GM12878 (cell line): ENCODE data around the gene INCA1. TPM values are rescaled to one million over a fixed set of nuclear protein-coding genes. Genes with fewer than 3 reads are reported as not detected.

Source experiments
- ATAC-seq: fragments of 200-7000 bp; cut with Tn5 transposase; 3 replicates; pipeline ENCODE4 v1.9.1; 2020; ENCODE audit warnings: mild to moderate bottlenecking, moderate library complexity
- BruUV-seq: library from RNA; stranded (reverse); fragments of 400-500 nt; replicated peaks from 2 replicates; lab custom pipeline; 2021; lab: Mats Ljungman, UMichigan
- CTCF ChIA-PET: fragments of 300-600 bp; sonication (Branson Sonifier 250); formaldehyde crosslinking; extraction: SDS; loops from one replicate; lab custom pipeline; 2021; ENCODE audit warnings: inconsistent platforms; lab: Yijun Ruan, JAX
- POLR2A ChIA-PET: fragments of 350-600 bp; formaldehyde crosslinking; extraction: SDS; loops from one replicate; lab custom pipeline; 2021; ENCODE audit warnings: inconsistent platforms; lab: Charles Lee
- RAD21 ChIA-PET: fragments of 300-600 bp; sonication (Branson Sonifier 250); formaldehyde crosslinking; loops from one replicate; lab custom pipeline; 2023; ENCODE audit warnings: antibody characterized with exemption; ENCODE audit not compliant: unreplicated experiment; lab: Charles Lee
- SMC1A ChIA-PET: fragments of 300-600 bp; sonication (Branson Sonifier 250); formaldehyde crosslinking; loops from one replicate; lab custom pipeline; 2023; ENCODE audit not compliant: unreplicated experiment, uncharacterized antibody; lab: Charles Lee
- DNase-seq: peaks from one replicate; pipeline ENCODE4 v3.0.0-alpha.2; 2011; ENCODE audit warnings: low read depth, low spot score
- FAIRE-seq: peaks from 3 replicates; lab custom pipeline; 2011; peaks lifted over from hg19 to GRCh38; lab: Jason Lieb, UNC
- H2AFZ ChIP-seq: 2 replicates; pipeline ENCODE4 v1.6.0; 2011; ENCODE audit warnings: low read depth, low read length, control low read depth; ENCODE audit not compliant: control insufficient read depth
- H3K27ac ChIP-seq: 2 replicates; pipeline ENCODE4 v1.5.1; 2011; ENCODE audit warnings: control low read depth; ENCODE audit not compliant: control insufficient read depth, insufficient read depth
- H3K27me3 ChIP-seq, 2 experiments: replicated peaks in 1 of 2; 2 replicates each; pipeline versions ENCODE4 v1.6.0 to v1.6.1; 2011; ENCODE audit warnings: low read length in 1 of 2; ENCODE audit not compliant: control insufficient read depth in 2 of 2, insufficient read depth in 2 of 2
- H3K36me3 ChIP-seq, 2 experiments: 2 replicates each; pipeline ENCODE4 v1.5.1; 2011; ENCODE audit warnings: low read length in 1 of 2; ENCODE audit not compliant: control insufficient read depth in 2 of 2, insufficient read depth in 2 of 2
- H3K4me1 ChIP-seq: 2 replicates; pipeline ENCODE4 v1.6.1; 2011; ENCODE audit warnings: mild to moderate bottlenecking, low read length, moderate library complexity, mixed read lengths; ENCODE audit not compliant: control insufficient read depth, insufficient read depth
- H3K4me2 ChIP-seq: 2 replicates; pipeline ENCODE4 v1.6.0; 2011; ENCODE audit warnings: control low read depth; ENCODE audit not compliant: control insufficient read depth, insufficient read depth
- H3K4me3 ChIP-seq: fragments of 200-600 bp; sonication (generic); 2 replicates; pipeline ENCODE4 v1.5.1; 2016
- H3K79me2 ChIP-seq: 2 replicates; pipeline ENCODE4 v1.6.0; 2011; ENCODE audit warnings: low read length; ENCODE audit not compliant: control insufficient read depth, insufficient read depth
- H3K9ac ChIP-seq: 2 replicates; pipeline ENCODE4 v1.8.0; 2011; ENCODE audit warnings: low read length, control low read depth, mixed read lengths; ENCODE audit not compliant: control insufficient read depth, insufficient read depth
- H3K9me3 ChIP-seq: replicated peaks from 3 replicates; pipeline ENCODE4 v1.5.1; 2011; ENCODE audit warnings: mild to moderate bottlenecking, low read length; ENCODE audit not compliant: control insufficient read depth, insufficient read depth
- H4K20me1 ChIP-seq: 2 replicates; pipeline ENCODE4 v1.6.0; 2011; ENCODE audit not compliant: control insufficient read depth, insufficient read depth
- BMI1 ChIP-seq: fragments of 450-650 bp; IDR thresholded peaks from 2 replicates; pipeline ENCODE4 v1.6.1; 2016; ENCODE audit warnings: mild to moderate bottlenecking, moderate library complexity, borderline replicate concordance
- CBX3 ChIP-seq: fragments of 200-600 bp; sonication (generic); IDR thresholded peaks from 2 replicates; pipeline ENCODE4 v1.6.1; 2016; ENCODE audit warnings: low read depth, borderline replicate concordance
- CBX5 ChIP-seq: sonication (generic); IDR thresholded peaks from 2 replicates; pipeline ENCODE4 v1.6.1; 2016; ENCODE audit warnings: low read depth, moderate library complexity, mild to moderate bottlenecking, inconsistent platforms
- CTCF ChIP-seq, 3 experiments: IDR thresholded peaks in 2 of 3; conservative IDR thresholded peaks in 1 of 3; 2 replicates each; pipeline ENCODE4 v1.5.1; 2011; ENCODE audit warnings: low read depth in 3 of 3, low read length in 3 of 3, mild to moderate bottlenecking in 3 of 3, control low read depth in 2 of 3, moderate library complexity in 2 of 3, inconsistent platforms in 1 of 3, mixed read lengths in 1 of 3; ENCODE audit not compliant: control insufficient read depth in 2 of 3, insufficient read depth in 1 of 3; ENCODE audit errors: extremely low read depth in 1 of 3
- FOXM1 ChIP-seq: IDR thresholded peaks from 2 replicates; pipeline ENCODE4 v1.6.1; 2012; ENCODE audit warnings: low read depth, mild to moderate bottlenecking, inconsistent platforms, low read length, moderate library complexity
- HCFC1 ChIP-seq: fragments of 150-350 bp; IDR thresholded peaks from 2 replicates; pipeline ENCODE4 v1.6.1; 2014; ENCODE audit warnings: low read length
- MLLT1 ChIP-seq: fragments of 450-650 bp; IDR thresholded peaks from 2 replicates; pipeline ENCODE4 v1.6.1; 2016; ENCODE audit warnings: mild to moderate bottlenecking
- NFXL1 ChIP-seq: fragments of 450-650 bp; IDR thresholded peaks from 2 replicates; pipeline ENCODE4 v1.6.1; 2017; ENCODE audit warnings: antibody characterized with exemption, mild to moderate bottlenecking, borderline replicate concordance
- NR2C2 ChIP-seq: IDR thresholded peaks from 2 replicates; pipeline ENCODE4 v1.6.1; 2011; ENCODE audit warnings: borderline replicate concordance, low read depth; ENCODE audit not compliant: control insufficient read depth, insufficient read length
- NR2F1 ChIP-seq: fragments of 450-650 bp; conservative IDR thresholded peaks from 2 replicates; pipeline ENCODE4 v1.6.1; 2017; ENCODE audit warnings: mild to moderate bottlenecking
- RCOR1 ChIP-seq: conservative IDR thresholded peaks from 2 replicates; pipeline ENCODE4 v1.6.1; 2012; ENCODE audit warnings: low read depth, low read length, improper control_type of control experiment
- SIN3A ChIP-seq: IDR thresholded peaks from 2 replicates; pipeline ENCODE4 v1.6.1; 2012; ENCODE audit warnings: low read depth, low read length, improper control_type of control experiment
- TCF3 ChIP-seq: IDR thresholded peaks from 2 replicates; pipeline ENCODE4 v1.6.1; 2012; ENCODE audit warnings: low read depth, mild to moderate bottlenecking, low read length, borderline replicate concordance; ENCODE audit not compliant: insufficient read depth
- YY1 ChIP-seq: IDR thresholded peaks from 2 replicates; pipeline ENCODE4 v1.6.1; 2011; ENCODE audit warnings: low read depth, mild to moderate bottlenecking, low read length
- ZNF274 ChIP-seq: IDR thresholded peaks from one replicate; pipeline ENCODE4 v1.8.0; 2011; ENCODE audit not compliant: insufficient read length, insufficient read depth
- ZNF384 ChIP-seq: IDR thresholded peaks from 2 replicates; pipeline ENCODE4 v1.6.1; 2012; ENCODE audit warnings: low read depth, mild to moderate bottlenecking, low read length, improper control_type of control experiment, borderline replicate concordance
- WGBS: methylation state at CpG from one replicate; pipeline ENCODE4 v1.1.6; 2016; ENCODE audit warnings: low lambda C conversion rate; ENCODE audit not compliant: insufficient replicate concordance, insufficient coverage; ENCODE audit errors: missing lambda C conversion rate; 5-methylcytosine and 5-hydroxymethylcytosine counted together
- in situ Hi-C: fragments of 300-500 bp; cut with MboI; formaldehyde crosslinking; loops from 9 replicates; pipeline ENCODE4 v1.14.3; 2018; ENCODE audit warnings: mixed read lengths
- intact Hi-C: fragments of 100-400 bp; cut with micrococcal nuclease; formaldehyde crosslinking; loops from one replicate; pipeline ENCODE4 v1.14.2; 2022; ENCODE audit not compliant: unreplicated experiment
- polyA plus RNA-seq, 11 experiments: library from polyadenylated mRNA; depleted of rRNA in 4 of 11; unstranded in 6 of 11; stranded (reverse) in 5 of 11; fragments of >200 nt; fragmentation: Nextera tagmentation in 4 of 11; fragmentation: Illumina TruSeq in 1 of 11; extraction: Ambion mirVana in 4 of 11; extraction: Trizol in 1 of 11; gene quantifications; 1 replicate in 1 of 11; 2 replicates in 10 of 11; pipeline versions ENCODE4 v1.2.1 to v1.2.3, GENCODE V29; 2011 to 2016; ENCODE audit warnings: inconsistent platforms in 2 of 11, missing spikeins in 2 of 11, low read depth in 1 of 11
- total RNA-seq, 4 experiments: library from RNA; depleted of rRNA in 3 of 4; stranded (reverse); fragments of >200 nt in 3 of 4; fragmentation: Illumina TruSeq in 1 of 4; extraction: Trizol in 1 of 4; gene quantifications; 2 replicates each; pipeline versions ENCODE4 v1.2.1 to v1.2.3, GENCODE V29; 2013 to 2021

Gene INCA1
- total and polyA plus RNA-seq, 10 of the 15 experiments (the other 5 are each of a cell fraction or from before 2014, with no cell fraction given), result 0.19 to 1.8 (median 0.45) TPM

- H3K79me2 ChIP-seq, result peaks cover 67% of the 10 kb centered on the region
- peak within 1 kb of the TSS; percentile 97 for H3K27ac ChIP-seq
- H3K9ac ChIP-seq, result peak within 1 kb of the TSS; percentile 98
- ChIA-PET CTCF (interaction anchor here (1.1 to 3.5 kb wide), 10 partner anchors 11 to 207 kb away, joined by 3 to 28 read pairs (median 4); partner anchors contain the start of genes C17orf107, CHRNE, ENO3 and SPAG7), SMC1A (interaction anchor here (0.7 to 4.5 kb wide), 14 partner anchors 12 to 316 kb away, joined by 3 to 38 read pairs (median 4); partner anchors contain the start of genes CAMTA2, CHRNE, ENO3 and SPAG7), RAD21 (interaction anchor here (0.8 to 2.8 kb wide), 11 partner anchors 8 to 384 kb away, joined by 3 to 31 read pairs (median 6); partner anchors contain the start of genes ARRB2, CHRNE, ENO3 and INCA1), POLR2A (interaction anchor here (0.6 to 17.5 kb wide), 18 partner anchors 9 to 1503 kb away, joined by 3 to 272 read pairs (median 4); partner anchors contain the start of genes CAMTA2, DERL2, ENO3 and INCA1)
- no TSS peak for BruUV-seq
- peak; percentile 83 for ATAC-seq
- peak; percentile 98 for FAIRE-seq
- H3K4me3 ChIP-seq, result peak within 1 kb of the TSS; percentile 92
- peak within 1 kb of the TSS; percentile 77 for H2AFZ ChIP-seq
- in situ Hi-C loops, result no loop called here
- intact Hi-C loops, result loop anchor here (5.0 kb wide), 1 partner anchor 297 kb away; no protein-coding TSS in a partner anchor
- H3K27me3 ChIP-seq, result no peaks in the 10 kb centered on the region
- under 1% methylated on average over 66 of the region's 72 CpGs for WGBS
- peak within 1 kb of the TSS; percentile 98 for H3K4me2 ChIP-seq
- peaks cover 12 to 25% of the 10 kb centered on the region in 2 experiments for H3K36me3 ChIP-seq
- peak; percentile 100 for DNase-seq
- H4K20me1 ChIP-seq, result no peaks in the 10 kb centered on the region; the same call in 1 of the 2 replicates
- peaks cover 41% of the 10 kb centered on the region for H3K4me1 ChIP-seq
- no peaks in the 10 kb centered on the region for H3K9me3 ChIP-seq
- TF ChIP-seq BMI1, result no peak
- TF ChIP-seq FOXM1, result no peak
- TF ChIP-seq CBX5, result no peak
- no peak; the same call in 1 of the 2 replicates for TF ChIP-seq MLLT1
- TF ChIP-seq ZNF274, result no peak
- no peak; the same call in 1 of the 2 replicates for TF ChIP-seq TCF3
- TF ChIP-seq NFXL1, result no peak
- TF ChIP-seq YY1, result peak; percentile 94
- TF ChIP-seq RCOR1, result peak; percentile 100
- no peak for TF ChIP-seq ZNF384
- no peak for TF ChIP-seq HCFC1
- no peak for TF ChIP-seq CTCF (IDR thresholded peaks at IDR 0.05 in 2 of 3, conservative IDR thresholded peaks at IDR 0.05 in 1 of 3; ENCODE audit: control insufficient read depth in 2 of 3, extremely low read depth in 1 of 3, insufficient read depth in 1 of 3, low read depth in 3 of 3, low read length in 3 of 3)
- TF ChIP-seq NR2C2, result no peak
- no peak for TF ChIP-seq SIN3A
- TF ChIP-seq CBX3, result no peak
- peak; percentile 75 for TF ChIP-seq NR2F1
Measured at GRCh38 chr17:4939796-4940554, 57.3 kb downstream of the INCA1 start, which contains the start of the genes RNF167 and SLC25A11. Gene RNF167, plus strand, starts transcription at chr17:4940268. Its CDS starts 642 bp downstream, at chr17:4940910. Gene SLC25A11, minus strand, starts transcription at chr17:4940046. Its CDS starts 136 bp downstream, at chr17:4939910.
